Activated T-helper 1 cell treated with anti-CD3 and anti-CD28 coated beads, Interleukin-12 subunit alpha, Interleukin-12 subunit beta, Interleukin-2, Interleukin-4 antibody, amounts not matched to agents 30 ng/mL and 10 ng/mL and 1 ng/mL, durations not matched to agents 14 hours and 24 hours and 36 hours (primary cell): ENCODE data around the gene EXOSC3. TPM values are rescaled to one million over a fixed set of nuclear protein-coding genes. Genes with fewer than 3 reads are reported as not detected.

Source experiments
- DNase-seq: peaks from one replicate; pipeline ENCODE4 v3.0.0; 2021; ENCODE audit warnings: low spot score
- H3K27ac Mint-ChIP-seq: one replicate; pipeline ENCODE4 v1.8.0; 2021; ENCODE audit warnings: mild to moderate bottlenecking, mixed read lengths
- H3K27me3 Mint-ChIP-seq: one replicate; pipeline ENCODE4 v1.8.0; 2022; ENCODE audit warnings: mild to moderate bottlenecking, moderate library complexity, mixed read lengths; ENCODE audit not compliant: insufficient read depth
- H3K36me3 Mint-ChIP-seq: one replicate; pipeline ENCODE4 v1.8.0; 2021; ENCODE audit warnings: low read depth, mixed read lengths
- H3K4me1 Mint-ChIP-seq: one replicate; pipeline ENCODE4 v1.8.0; 2021; ENCODE audit warnings: low read depth, mixed read lengths
- H3K4me3 Mint-ChIP-seq: one replicate; pipeline ENCODE4 v1.8.0; 2021; ENCODE audit warnings: mild to moderate bottlenecking, moderate library complexity, mixed read lengths
- H3K9me3 Mint-ChIP-seq: one replicate; pipeline ENCODE4 v1.8.0; 2021; ENCODE audit warnings: mixed read lengths
- intact Hi-C: fragments of 100-400 bp; cut with micrococcal nuclease; formaldehyde crosslinking; loops from one replicate; pipeline ENCODE4 v1.15.1; 2024
- total RNA-seq: library from RNA; stranded (reverse); gene quantifications from 2 replicates; pipeline ENCODE4 v1.2.3, GENCODE V29; 2022

Gene EXOSC3
- total RNA-seq, 1 donor from 2014 or later: 94.8 TPM

DNA sequence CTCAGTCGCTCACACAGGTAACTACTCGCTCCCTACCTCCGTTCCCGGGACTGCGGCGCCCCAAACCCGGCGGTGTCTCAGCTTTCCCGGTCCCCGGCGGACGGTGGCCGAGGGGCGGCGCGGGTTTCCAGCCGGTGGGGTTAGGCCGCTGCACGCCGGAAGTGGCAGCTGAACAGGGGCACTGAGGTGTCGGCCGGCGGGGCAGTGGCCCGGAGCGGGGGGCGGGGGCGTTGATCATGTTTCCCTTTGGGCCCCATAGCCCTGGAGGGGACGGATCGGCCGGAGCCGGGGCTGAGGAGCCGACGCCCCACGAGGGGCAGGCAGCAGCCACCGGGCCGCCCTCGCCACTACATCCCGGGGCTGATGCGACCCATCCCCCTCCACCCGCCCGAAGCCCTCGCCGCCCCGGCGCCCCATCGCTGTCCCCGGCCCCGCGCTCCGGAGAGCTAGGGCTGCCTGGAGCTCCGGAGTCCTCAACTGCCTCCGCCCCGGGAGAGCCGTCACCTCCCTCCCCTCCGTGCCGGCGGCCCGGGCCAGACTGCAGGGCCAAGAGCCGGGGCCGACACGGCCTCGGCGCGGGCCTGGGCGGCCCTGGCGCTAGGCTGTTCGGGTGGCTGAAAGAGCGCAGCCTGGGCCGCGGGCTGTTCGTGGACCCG, 15.9 kb upstream of the EXOSC3 start, which contains the start of gene DCAF10:
Gene DCAF10, plus strand, starts transcription at position 167 of the 656 bp plus-strand sequence. Its CDS starts 70 bp downstream, at position 237.
- peak; percentile 88 for DNase-seq
- Mint-ChIP-seq H3K27me3 (no peaks in the 10 kb centered on the region), H3K27ac (peak within 1 kb of the TSS; percentile 80), H3K36me3 (peaks cover 12% of the 10 kb centered on the region), H3K4me1 (peaks cover 39% of the 10 kb centered on the region), H3K9me3 (no peaks in the 10 kb centered on the region), H3K4me3 (peak within 1 kb of the TSS; percentile 90)
- intact Hi-C loops: loop anchor here (1.0 to 5.0 kb wide), 4 partner anchors 15 to 313 kb away; partner anchors contain the start of genes EXOSC3, POLR1E, SLC25A51 and TRMT10B

DNA sequence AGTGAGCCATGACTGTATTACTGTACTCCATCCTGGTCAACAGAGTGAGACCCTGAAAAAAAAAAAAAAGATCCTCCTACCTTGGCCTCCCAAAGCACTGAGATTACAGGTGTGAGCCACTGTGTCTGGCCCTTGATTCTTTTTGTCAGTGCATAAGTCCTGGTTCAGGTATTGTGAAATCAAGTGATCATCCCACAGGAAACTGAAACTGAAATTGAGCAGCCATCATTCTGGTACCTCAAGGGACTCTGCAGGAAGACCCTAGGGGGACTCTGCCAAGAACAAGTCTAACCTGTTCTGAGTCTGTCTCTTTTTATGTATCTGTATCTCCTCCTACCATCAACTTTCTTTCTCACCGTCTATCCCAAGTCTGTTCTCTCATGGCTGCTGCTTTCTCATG, 13.8 kb upstream of the EXOSC3 start:
- Mint-ChIP-seq H3K4me1 (peaks cover 35% of the 10 kb centered on the region), H3K27me3 (peaks cover 4% of the 10 kb centered on the region), H3K9me3 (no peaks in the 10 kb centered on the region), H3K4me3 (peak overlapping the region; percentile 90), H3K27ac (peak overlapping the region; percentile 4), H3K36me3 (peaks cover 10% of the 10 kb centered on the region)
- intact Hi-C loops: no loop called here
- no peak for DNase-seq

DNA sequence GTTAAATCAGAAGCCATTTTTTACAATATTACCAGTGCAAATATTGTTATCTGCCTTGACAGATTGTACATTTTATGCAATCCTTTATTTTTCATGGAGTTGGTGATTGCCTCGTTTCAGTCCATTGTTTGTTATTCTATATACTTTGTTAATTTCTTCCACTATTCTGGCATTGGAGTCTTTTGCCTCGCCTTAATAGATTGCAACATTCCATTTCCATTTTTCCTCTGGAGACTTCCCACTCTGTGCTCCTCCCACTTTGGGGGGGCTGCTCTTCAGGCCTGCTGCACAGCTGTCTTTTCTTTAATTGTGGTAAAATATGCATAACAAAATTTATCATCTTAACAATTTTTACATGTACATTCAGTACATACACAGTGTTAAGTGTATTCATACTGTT, 11.4 kb upstream of the EXOSC3 start:
- peaks cover 22% of the 10 kb centered on the region for H3K4me1 Mint-ChIP-seq
- no peak overlapping the region for H3K27ac Mint-ChIP-seq
- intact Hi-C loops: no loop called here
- peaks cover 9% of the 10 kb centered on the region for H3K36me3 Mint-ChIP-seq
- H3K9me3 Mint-ChIP-seq: no peaks in the 10 kb centered on the region
- no peak overlapping the region for H3K4me3 Mint-ChIP-seq
- DNase-seq: no peak
- peaks cover 4% of the 10 kb centered on the region for H3K27me3 Mint-ChIP-seq

DNA sequence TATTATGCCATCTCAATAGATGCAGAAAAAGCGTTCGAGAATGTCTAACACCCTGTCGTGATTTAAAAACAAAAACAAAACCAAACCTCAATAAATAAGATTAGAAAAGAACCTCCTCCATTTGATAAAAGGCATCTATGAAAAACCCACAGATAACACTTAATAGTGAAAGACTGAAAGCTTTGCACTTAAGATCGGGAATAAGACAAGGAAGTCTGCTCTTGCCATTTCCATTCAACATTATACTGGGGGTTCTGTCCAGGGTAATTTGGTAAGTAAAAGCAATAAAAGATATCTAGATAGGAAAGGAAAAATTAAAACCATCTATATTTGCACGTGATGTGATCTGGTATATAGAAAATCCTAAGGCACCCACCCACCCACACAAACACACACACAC, 7.3 kb upstream of the EXOSC3 start:
- Mint-ChIP-seq H3K36me3 (peaks cover 4% of the 10 kb centered on the region), H3K27ac (no peak overlapping the region), H3K4me3 (no peak overlapping the region), H3K27me3 (peaks cover 4% of the 10 kb centered on the region), H3K4me1 (peaks cover 6% of the 10 kb centered on the region), H3K9me3 (no peaks in the 10 kb centered on the region)
- intact Hi-C loops: no loop called here
- no peak for DNase-seq

DNA sequence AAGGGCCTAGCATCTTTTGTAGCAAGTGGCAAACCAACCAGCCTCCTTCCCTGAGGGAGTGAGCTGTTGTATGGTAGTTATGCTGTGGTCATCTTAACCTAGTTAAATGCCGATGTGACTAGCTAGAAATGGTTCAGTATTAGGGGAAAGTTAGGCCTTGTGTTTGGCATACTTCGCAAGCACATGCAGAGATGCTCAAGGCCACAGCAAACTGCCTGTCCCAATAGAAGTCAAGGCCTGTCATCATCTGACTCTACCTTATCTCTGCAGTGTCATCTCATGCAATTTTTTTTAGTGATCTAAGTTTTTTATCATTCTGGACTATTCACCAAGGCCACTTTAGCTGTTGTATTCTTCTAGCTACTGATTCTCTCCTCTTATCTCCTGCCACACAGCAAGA, 5.2 kb upstream of the EXOSC3 start:
- Mint-ChIP-seq H3K9me3 (no peaks in the 10 kb centered on the region), H3K4me3 (no peak overlapping the region), H3K27ac (no peak overlapping the region), H3K4me1 (peaks cover 11% of the 10 kb centered on the region), H3K27me3 (peaks cover under 1% of the 10 kb centered on the region), H3K36me3 (peaks cover 4% of the 10 kb centered on the region)
- intact Hi-C loops: no loop called here
- no peak for DNase-seq

DNA sequence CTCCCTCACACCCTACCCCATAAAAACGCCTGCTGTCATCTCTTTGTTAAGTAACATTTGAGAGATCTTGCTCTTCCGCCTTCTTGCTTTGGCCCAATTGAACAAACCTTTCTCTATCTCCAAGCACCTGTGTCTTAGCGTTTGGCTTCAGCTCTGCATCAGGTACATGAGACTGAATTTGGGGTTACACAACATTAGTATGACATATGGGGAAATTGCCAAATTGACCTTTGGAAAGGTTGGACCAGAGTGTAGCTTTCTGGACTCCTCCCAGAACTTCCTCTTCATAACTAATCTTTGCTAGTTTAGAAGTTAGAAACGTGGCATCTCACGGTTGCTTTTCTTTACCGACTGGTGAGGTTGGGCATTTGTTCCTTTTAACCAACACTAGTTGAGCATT, 3.5 kb upstream of the EXOSC3 start:
- Mint-ChIP-seq H3K27ac (no peak overlapping the region), H3K4me3 (peak overlapping the region; percentile 38), H3K9me3 (no peaks in the 10 kb centered on the region), H3K4me1 (peaks cover 16% of the 10 kb centered on the region), H3K36me3 (peaks cover 7% of the 10 kb centered on the region), H3K27me3 (no peaks in the 10 kb centered on the region)
- DNase-seq: no peak
- intact Hi-C loops: loop anchor here (10.0 kb wide), 1 partner anchor 304 kb away; the partner anchor contains the start of gene POLR1E

DNA sequence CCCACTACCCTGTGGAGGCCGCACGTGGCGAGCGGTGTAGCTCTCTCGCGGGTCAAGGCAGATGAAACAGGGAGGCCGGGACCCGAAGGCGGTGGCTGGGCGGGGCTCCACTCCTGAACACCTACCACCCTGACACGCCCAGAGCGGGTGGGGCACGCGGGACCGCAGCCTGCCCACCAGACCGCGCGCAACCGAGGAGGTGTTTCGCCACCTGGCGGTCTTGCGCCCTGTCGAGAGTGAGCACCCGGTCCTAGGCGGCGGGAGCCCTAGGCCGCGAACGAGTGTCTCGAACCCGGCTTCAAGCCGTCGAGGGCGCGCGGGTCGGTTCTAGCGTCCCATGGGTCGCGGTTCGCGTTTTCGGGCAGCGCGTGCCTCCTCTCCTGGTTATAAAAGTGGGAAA, 2.2 kb upstream of the EXOSC3 start:
- H3K9me3 Mint-ChIP-seq: no peaks in the 10 kb centered on the region
- H3K4me1 Mint-ChIP-seq: peaks cover 29% of the 10 kb centered on the region
- peaks cover 14% of the 10 kb centered on the region for H3K36me3 Mint-ChIP-seq
- intact Hi-C loops: loop anchor here (10.0 kb wide), 1 partner anchor 302 kb away; the partner anchor contains the start of gene POLR1E
- no peak overlapping the region for H3K27ac Mint-ChIP-seq
- no peaks in the 10 kb centered on the region for H3K27me3 Mint-ChIP-seq
- no peak for DNase-seq
- no peak overlapping the region for H3K4me3 Mint-ChIP-seq

DNA sequence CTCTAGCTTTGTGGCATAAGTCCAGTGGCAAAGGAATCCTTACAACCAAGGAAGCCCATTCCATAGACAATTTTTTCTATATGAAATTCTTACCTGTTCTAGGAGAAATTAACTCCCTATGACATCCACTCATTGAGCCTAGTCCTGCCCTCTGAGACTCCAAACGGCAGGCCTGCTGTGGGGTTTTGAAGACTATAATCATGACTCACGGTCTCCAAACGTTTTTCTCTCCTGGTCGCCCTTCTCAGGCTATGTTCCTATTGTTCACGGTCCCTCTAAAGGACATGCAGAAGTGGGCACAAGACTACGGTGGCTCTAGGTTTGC, 611 bp downstream of the EXOSC3 start:
- no peak for DNase-seq
- no peaks in the 10 kb centered on the region for H3K9me3 Mint-ChIP-seq
- H3K4me3 Mint-ChIP-seq: peak overlapping the region; percentile 99
- peak overlapping the region; percentile 97 for H3K27ac Mint-ChIP-seq
- intact Hi-C loops: loop anchor here (10.0 kb wide), 1 partner anchor 299 kb away; the partner anchor contains the start of gene POLR1E
- H3K4me1 Mint-ChIP-seq: peaks cover 40% of the 10 kb centered on the region
- peaks cover 36% of the 10 kb centered on the region for H3K36me3 Mint-ChIP-seq
- no peaks in the 10 kb centered on the region for H3K27me3 Mint-ChIP-seq

DNA sequence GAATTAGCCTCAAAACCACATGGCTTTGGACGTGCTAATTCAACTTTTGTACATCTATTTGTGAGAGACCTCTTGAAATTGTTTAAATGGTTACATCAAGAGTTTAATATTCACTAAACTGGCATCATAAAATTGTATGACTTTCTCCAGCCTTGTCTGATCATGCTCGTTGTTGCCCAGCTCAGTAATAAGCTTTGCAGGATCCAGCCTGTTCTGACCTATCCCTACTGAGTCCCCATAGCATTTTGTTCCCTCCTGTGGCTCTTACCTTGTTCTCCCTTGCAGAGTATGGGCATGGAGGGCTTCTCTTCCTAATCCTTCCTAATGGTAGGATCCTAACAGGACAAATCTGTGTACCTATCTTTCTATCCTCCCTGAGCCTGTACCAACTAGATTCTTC, 6.3 kb downstream of the EXOSC3 start:
- no peak overlapping the region for H3K4me3 Mint-ChIP-seq
- H3K27me3 Mint-ChIP-seq: no peaks in the 10 kb centered on the region
- peaks cover 33% of the 10 kb centered on the region for H3K4me1 Mint-ChIP-seq
- intact Hi-C loops: no loop called here
- no peak for DNase-seq
- H3K9me3 Mint-ChIP-seq: no peaks in the 10 kb centered on the region
- peaks cover 63% of the 10 kb centered on the region for H3K36me3 Mint-ChIP-seq
- no peak overlapping the region for H3K27ac Mint-ChIP-seq

DNA sequence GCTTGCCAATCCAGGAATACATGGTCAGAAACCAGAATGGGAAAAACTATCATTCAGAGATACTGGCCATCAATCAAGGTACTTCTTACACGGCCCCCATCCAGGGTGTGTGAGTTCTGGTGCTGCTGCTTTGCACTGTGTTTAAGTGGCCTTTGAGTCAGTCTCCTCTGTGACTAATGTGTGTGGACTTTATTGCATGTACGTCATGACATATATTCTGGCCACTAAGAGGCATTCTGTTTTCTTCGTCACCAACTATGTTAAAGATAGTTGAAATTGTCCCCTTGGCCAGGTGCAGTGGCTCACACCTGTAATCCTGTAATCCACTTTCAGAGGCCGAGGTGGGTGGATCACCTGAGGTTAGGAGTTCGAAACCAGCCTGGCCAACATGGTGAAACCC, 8.5 kb downstream of the EXOSC3 start:
- Mint-ChIP-seq H3K4me1 (peaks cover 13% of the 10 kb centered on the region), H3K9me3 (no peaks in the 10 kb centered on the region), H3K27ac (no peak overlapping the region), H3K27me3 (no peaks in the 10 kb centered on the region), H3K4me3 (no peak overlapping the region), H3K36me3 (peaks cover 57% of the 10 kb centered on the region)
- intact Hi-C loops: no loop called here
- no peak for DNase-seq

DNA sequence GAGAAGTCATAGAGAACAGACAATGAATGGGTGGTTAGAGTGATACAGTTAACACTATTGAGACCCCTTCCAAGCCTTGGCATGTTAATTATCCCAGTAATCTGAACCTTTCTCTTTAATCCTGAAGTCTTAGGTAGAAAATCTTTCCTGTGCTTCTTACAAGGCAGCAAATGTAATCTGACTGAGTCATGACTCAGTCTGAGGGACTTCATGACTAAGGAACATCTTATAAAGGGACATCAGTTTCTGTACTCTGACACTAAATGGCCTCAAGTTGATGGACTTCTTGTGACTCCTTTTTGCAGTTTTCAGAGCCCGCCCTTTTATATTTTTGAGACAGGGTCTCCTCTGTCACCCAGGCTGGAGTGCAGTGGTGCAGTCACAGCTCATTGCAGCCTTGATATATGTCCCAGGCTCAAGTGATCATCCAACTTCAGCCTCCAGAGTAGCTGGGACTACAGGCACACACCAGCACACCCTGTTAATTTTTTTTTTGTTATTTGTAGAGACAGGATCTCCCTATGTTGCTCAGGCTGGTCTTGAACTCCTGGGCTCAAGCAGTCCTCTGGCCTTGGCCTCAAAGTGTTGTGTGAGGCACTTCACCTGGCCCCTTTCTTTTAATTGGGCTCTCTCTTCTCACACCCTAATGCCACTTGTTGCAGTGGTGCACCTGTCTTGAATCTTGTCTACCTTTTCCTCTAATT, 9.5 kb downstream of the EXOSC3 start:
- no peak for DNase-seq
- intact Hi-C loops: no loop called here
- H3K4me3 Mint-ChIP-seq: no peak overlapping the region
- peaks cover 5% of the 10 kb centered on the region for H3K4me1 Mint-ChIP-seq
- no peaks in the 10 kb centered on the region for H3K9me3 Mint-ChIP-seq
- peaks cover 48% of the 10 kb centered on the region for H3K36me3 Mint-ChIP-seq
- no peak overlapping the region for H3K27ac Mint-ChIP-seq
- no peaks in the 10 kb centered on the region for H3K27me3 Mint-ChIP-seq

DNA sequence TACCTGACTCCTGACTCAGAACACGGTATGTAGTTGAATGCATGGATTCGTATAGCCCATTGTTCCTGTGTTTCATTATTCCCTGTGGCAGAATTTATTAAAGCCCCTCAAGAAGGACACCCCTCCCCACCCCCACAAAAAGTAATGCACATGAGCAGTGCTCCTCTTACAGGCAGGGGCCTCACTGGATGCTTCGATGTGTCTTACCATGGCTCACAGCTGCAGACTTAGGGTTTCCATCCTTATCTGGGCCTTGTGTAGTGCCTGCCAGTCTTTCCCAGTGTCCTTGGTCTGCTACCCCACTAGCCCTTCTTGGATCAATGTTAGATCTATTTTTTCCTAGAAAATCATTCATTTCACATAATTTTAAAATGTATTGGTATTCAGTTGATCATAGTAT, 14.9 kb downstream of the EXOSC3 start:
- no peak overlapping the region for H3K27ac Mint-ChIP-seq
- no peaks in the 10 kb centered on the region for H3K27me3 Mint-ChIP-seq
- intact Hi-C loops: no loop called here
- peaks cover 4% of the 10 kb centered on the region for H3K9me3 Mint-ChIP-seq
- no peak for DNase-seq
- H3K4me3 Mint-ChIP-seq: no peak overlapping the region
- peaks cover 41% of the 10 kb centered on the region for H3K36me3 Mint-ChIP-seq
- H3K4me1 Mint-ChIP-seq: no peaks in the 10 kb centered on the region

DNA sequence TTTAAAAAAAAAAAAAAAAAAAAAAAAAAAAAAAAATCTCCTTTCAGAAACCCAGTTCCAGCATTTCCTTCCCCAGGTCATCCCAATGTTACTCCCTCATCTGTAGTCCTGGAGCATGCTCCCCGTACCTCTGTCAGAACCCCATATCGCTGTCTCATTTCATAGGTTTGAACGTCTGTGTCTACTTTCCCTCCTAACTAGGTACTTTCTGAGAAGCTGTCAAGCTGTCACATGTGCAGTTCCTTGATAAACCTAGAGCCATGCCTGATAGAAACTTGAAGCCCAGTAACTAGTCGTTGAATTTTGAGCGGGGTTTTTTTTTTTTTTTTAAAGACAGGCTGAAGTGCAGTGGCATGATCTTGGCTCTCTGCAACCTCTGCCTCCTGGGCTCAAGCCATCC, 15.6 kb downstream of the EXOSC3 start:
- DNase-seq: no peak
- Mint-ChIP-seq H3K4me1 (no peaks in the 10 kb centered on the region), H3K9me3 (peaks cover 4% of the 10 kb centered on the region), H3K36me3 (peaks cover 37% of the 10 kb centered on the region), H3K27ac (no peak overlapping the region), H3K27me3 (no peaks in the 10 kb centered on the region), H3K4me3 (no peak overlapping the region)
- intact Hi-C loops: no loop called here
